ENCODE measurements around the gene CRYGB. TPM values are rescaled to one million over a fixed set of nuclear protein-coding genes. Genes with fewer than 3 reads are reported as not detected.

CRYGB gene
- total RNA-seq, 1 experiment from 2014 or later, result not detected

DNA sequence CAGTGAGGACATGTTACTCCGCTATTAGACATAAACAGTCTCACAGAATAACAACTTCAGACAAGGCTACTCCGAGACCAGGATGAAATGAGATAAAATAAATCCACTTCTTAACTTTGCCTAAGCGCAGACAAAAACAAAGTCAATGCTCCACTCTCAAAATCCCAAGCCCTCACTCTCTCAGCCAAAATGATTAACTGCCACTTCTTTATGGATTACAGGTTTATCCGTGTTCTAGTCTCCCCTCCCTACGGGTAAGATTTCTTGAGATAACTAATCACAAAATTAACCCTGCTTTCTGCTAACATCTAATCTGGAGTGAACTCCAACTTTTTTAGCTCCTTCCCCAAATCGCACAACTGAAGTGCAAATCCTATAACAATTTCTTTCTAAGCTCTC, 15.2 kb downstream of the CRYGB start:
- no peak overlapping the region for H3K18ac ChIP-seq (ENCODE audit: insufficient read length, low read depth, low read length)
- no peak overlapping the region for H3T11ph ChIP-seq (ENCODE audit: low read length)
- no peak overlapping the region for H3K56ac ChIP-seq (ENCODE audit: insufficient read length, low read depth, low read length)
- no peaks in the 10 kb centered on the region for H3K27me3 Mint-ChIP-seq (ENCODE audit: low read depth)
- no peaks in the 10 kb centered on the region for H3K79me2 ChIP-seq (ENCODE audit: insufficient read depth, low read length)
- no CpG with 5 or more reads among the region's 6 CpGs for WGBS (ENCODE audit: extremely low coverage, insufficient read length, low lambda C conversion rate)
- H2BK20ac ChIP-seq (ENCODE audit: low read depth, low read length, poor library complexity, severe bottlenecking), result no peak overlapping the region
- no peaks in the 10 kb centered on the region for H3K9me3 ChIP-seq (ENCODE audit: control insufficient read depth, low read depth, low read length)
- H3K4me1 ChIP-seq (ENCODE audit: insufficient read depth, low read length), result no peaks in the 10 kb centered on the region
- no peak overlapping the region for H4K8ac ChIP-seq (replicated peaks; ENCODE audit: insufficient read length, low read depth, low read length)
- H3K27ac ChIP-seq (ENCODE audit: insufficient read length, low read depth, low read length), result no peak overlapping the region
- H2AFZ ChIP-seq (ENCODE audit: low read length), result no peak overlapping the region
- H3K4ac ChIP-seq (ENCODE audit: low read depth, low read length), result no peak overlapping the region
- H2BK15ac ChIP-seq (ENCODE audit: low read depth, low read length), result no peak overlapping the region
- no peak overlapping the region for H3K4me2 ChIP-seq (ENCODE audit: insufficient read depth, insufficient read length, low read length)
- no peak overlapping the region for H2AK5ac ChIP-seq (ENCODE audit: insufficient read length, low read length)
- no peak overlapping the region for H2BK12ac ChIP-seq (ENCODE audit: insufficient read length, low read depth, low read length)
- H3K14ac ChIP-seq (ENCODE audit: insufficient read depth, low read length), result no peak overlapping the region
- no peak for DNase-seq
- H2BK120ac ChIP-seq (ENCODE audit: low read depth, low read length, poor library complexity, severe bottlenecking), result no peak overlapping the region
- no peaks in the 10 kb centered on the region for H3K27me3 ChIP-seq (ENCODE audit: insufficient read depth, low read length)
- H3K9ac ChIP-seq (ENCODE audit: extremely low read depth, insufficient read length, low read length), result no peak overlapping the region
- TF ChIP-seq, protein P1, sequence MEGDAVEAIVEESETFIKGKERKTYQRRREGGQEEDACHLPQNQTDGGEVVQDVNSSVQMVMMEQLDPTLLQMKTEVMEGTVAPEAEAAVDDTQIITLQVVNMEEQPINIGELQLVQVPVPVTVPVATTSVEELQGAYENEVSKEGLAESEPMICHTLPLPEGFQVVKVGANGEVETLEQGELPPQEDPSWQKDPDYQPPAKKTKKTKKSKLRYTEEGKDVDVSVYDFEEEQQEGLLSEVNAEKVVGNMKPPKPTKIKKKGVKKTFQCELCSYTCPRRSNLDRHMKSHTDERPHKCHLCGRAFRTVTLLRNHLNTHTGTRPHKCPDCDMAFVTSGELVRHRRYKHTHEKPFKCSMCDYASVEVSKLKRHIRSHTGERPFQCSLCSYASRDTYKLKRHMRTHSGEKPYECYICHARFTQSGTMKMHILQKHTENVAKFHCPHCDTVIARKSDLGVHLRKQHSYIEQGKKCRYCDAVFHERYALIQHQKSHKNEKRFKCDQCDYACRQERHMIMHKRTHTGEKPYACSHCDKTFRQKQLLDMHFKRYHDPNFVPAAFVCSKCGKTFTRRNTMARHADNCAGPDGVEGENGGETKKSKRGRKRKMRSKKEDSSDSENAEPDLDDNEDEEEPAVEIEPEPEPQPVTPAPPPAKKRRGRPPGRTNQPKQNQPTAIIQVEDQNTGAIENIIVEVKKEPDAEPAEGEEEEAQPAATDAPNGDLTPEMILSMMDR (conservative IDR thresholded peaks at IDR 0.05), result no peak
- peaks cover 2 to 3% of the 10 kb centered on the region in 2 experiments; a peak in 2 of 5 replicates for H3K9me3 Mint-ChIP-seq
- no peaks in the 10 kb centered on the region; a peak in 1 of 7 replicates for H3K36me3 Mint-ChIP-seq (ENCODE audit: insufficient read depth in 1 of 3, low read depth in 3 of 3)
- no peak overlapping the region for H4K5ac ChIP-seq (ENCODE audit: insufficient read length, low read depth, low read length)
- H3K4me3 Mint-ChIP-seq, result no peak overlapping the region; a peak in 1 of 5 replicates
- H4K20me1 ChIP-seq (ENCODE audit: control insufficient read depth, insufficient read depth, insufficient read length), result no peaks in the 10 kb centered on the region
- no peaks in the 10 kb centered on the region for H3K4me1 Mint-ChIP-seq
- H3K23me2 ChIP-seq (ENCODE audit: insufficient read length, low read depth, low read length, poor library complexity, severe bottlenecking), result no peaks in the 10 kb centered on the region
- H3K27ac Mint-ChIP-seq, result no peak overlapping the region
- H4K91ac ChIP-seq (ENCODE audit: insufficient read length, low read depth, low read length), result no peak overlapping the region
- no peaks in the 10 kb centered on the region for H3K79me1 ChIP-seq (ENCODE audit: insufficient read depth, low read depth, low read length, poor library complexity, severe bottlenecking)
- H3K23ac ChIP-seq (ENCODE audit: insufficient read length, low read depth, low read length), result no peak overlapping the region
- H2BK5ac ChIP-seq (ENCODE audit: insufficient read length, low read length), result no peak overlapping the region

Measured in H9 (cell line).